ENCODE measurements around the gene MDN1. TPM values are rescaled to one million over a fixed set of nuclear protein-coding genes. Genes with fewer than 3 reads are reported as not detected.

The MDN1 gene
- total RNA-seq, 1 experiment from 2014 or later = 53.6 TPM

- H3K9ac ChIP-seq (ENCODE audit: low read length) = no peak overlapping the region
- H3K4me1 ChIP-seq (ENCODE audit: control insufficient read depth in 1 of 2, insufficient read depth in 2 of 2, low read length in 2 of 2) = no peaks in the 10 kb centered on the region
- no TSS peak for BruUV-seq (replicated peaks)
- peaks cover 52% of the 10 kb centered on the region in 2 experiments for H3K36me3 ChIP-seq (ENCODE audit: control insufficient read depth in 1 of 2, insufficient read depth in 2 of 2, low read length in 2 of 2)
- H2AFZ ChIP-seq (ENCODE audit: low read depth, low read length, poor library complexity, severe bottlenecking) = no peak overlapping the region
- H3K27ac ChIP-seq (ENCODE audit: low read depth, low read length) = no peak overlapping the region
- RAD21 ChIA-PET (ENCODE audit: low non-redundant PET in 1 of 2, low total read pairs in 2 of 2, uncharacterized antibody in 2 of 2, unreplicated experiment in 2 of 2) = no interaction called here
- H3K9me3 ChIP-seq (ENCODE audit: control insufficient read depth in 1 of 2, insufficient read depth in 1 of 2, low read depth in 1 of 2, low read length in 2 of 2) = no peaks in the 10 kb centered on the region
- no peaks in the 10 kb centered on the region for H3K27me3 ChIP-seq (ENCODE audit: insufficient read depth, low read length)
- H3K4me2 ChIP-seq (ENCODE audit: low read length) = no peak overlapping the region
- no peaks in the 10 kb centered on the region for H4K20me1 ChIP-seq (ENCODE audit: insufficient read depth)
- CTCF ChIA-PET = no interaction called here
- DNase-seq (ENCODE audit: low read depth, low spot score) = no peak
- intact Hi-C loops (cut with micrococcal nuclease) = no loop called here
- no peaks in the 10 kb centered on the region for H3K9me2 ChIP-seq (ENCODE audit: insufficient read depth)
- no peak for TF ChIP-seq CEBPB (IDR thresholded peaks at IDR 0.05; ENCODE audit: low read depth)
- no peak for TF ChIP-seq ELF1 (IDR thresholded peaks at IDR 0.05; ENCODE audit: borderline replicate concordance, low read depth)
- no peak for TF ChIP-seq ATF3 (IDR thresholded peaks at IDR 0.05)
- no peak for TF ChIP-seq ZBTB33 (IDR thresholded peaks at IDR 0.05; ENCODE audit: extremely low read depth, insufficient replicate concordance, low read length)
- no peak for TF ChIP-seq SRF (IDR thresholded peaks at IDR 0.05; ENCODE audit: low read depth)
- no peak for TF ChIP-seq SIN3A (IDR thresholded peaks at IDR 0.05; ENCODE audit: low read depth)
- POLR2A ChIA-PET = no interaction called here
- no peaks in the 10 kb centered on the region for H3K79me2 ChIP-seq (ENCODE audit: insufficient read depth, low read length)
- ATAC-seq = no peak
- H3K4me3 ChIP-seq (replicated peaks in 1 of 2; ENCODE audit: low read depth in 1 of 2, low read length in 2 of 2) = no peak overlapping the region
These were observed 150.6 kb downstream of the MDN1 start for GRCh38 chr6:89669002-89669401.

- H3K9ac ChIP-seq (ENCODE audit: low read length) = no peak overlapping the region
- no peaks in the 10 kb centered on the region for H3K79me2 ChIP-seq (ENCODE audit: insufficient read depth, low read length)
- POLR2A ChIA-PET = no interaction called here
- no peak for ATAC-seq
- H3K9me2 ChIP-seq (ENCODE audit: insufficient read depth) = no peaks in the 10 kb centered on the region
- no TSS peak for BruUV-seq (replicated peaks)
- H3K27ac ChIP-seq (ENCODE audit: low read depth, low read length) = no peak overlapping the region
- H4K20me1 ChIP-seq (ENCODE audit: insufficient read depth) = no peaks in the 10 kb centered on the region
- no peaks in the 10 kb centered on the region for H3K9me3 ChIP-seq (ENCODE audit: control insufficient read depth in 1 of 2, insufficient read depth in 1 of 2, low read depth in 1 of 2, low read length in 2 of 2)
- H3K4me3 ChIP-seq (replicated peaks in 1 of 2; ENCODE audit: low read depth in 1 of 2, low read length in 2 of 2) = no peak overlapping the region
- no peak for DNase-seq (ENCODE audit: low read depth, low spot score)
- RAD21 ChIA-PET (ENCODE audit: low non-redundant PET in 1 of 2, low total read pairs in 2 of 2, uncharacterized antibody in 2 of 2, unreplicated experiment in 2 of 2) = no interaction called here
- intact Hi-C loops (cut with micrococcal nuclease) = no loop called here
- CTCF ChIA-PET = no interaction called here
- peaks cover 47 to 51% of the 10 kb centered on the region in 2 experiments for H3K36me3 ChIP-seq (ENCODE audit: control insufficient read depth in 1 of 2, insufficient read depth in 2 of 2, low read length in 2 of 2)
- no peaks in the 10 kb centered on the region for H3K27me3 ChIP-seq (ENCODE audit: insufficient read depth, low read length)
- H3K4me1 ChIP-seq (ENCODE audit: control insufficient read depth in 1 of 2, insufficient read depth in 2 of 2, low read length in 2 of 2) = no peaks in the 10 kb centered on the region
- H3K4me2 ChIP-seq (ENCODE audit: low read length) = no peak overlapping the region
- H2AFZ ChIP-seq (ENCODE audit: low read depth, low read length, poor library complexity, severe bottlenecking) = no peak overlapping the region
- TF ChIP-seq POLR2AphosphoS5 (IDR thresholded peaks at IDR 0.05; ENCODE audit: low read depth, low read length) (no peak), EZH2phosphoT487 (IDR thresholded peaks at IDR 0.05; ENCODE audit: borderline replicate concordance) (no peak), ELF1 (IDR thresholded peaks at IDR 0.05; ENCODE audit: borderline replicate concordance, low read depth) (no peak), ATF3 (IDR thresholded peaks at IDR 0.05) (no peak), ZNF274 (IDR thresholded peaks at IDR 0.05; ENCODE audit: low read depth, low read length) (no peak), YY1 (IDR thresholded peaks at IDR 0.05; ENCODE audit: extremely low read depth, insufficient replicate concordance, low read depth, low read length) (no peak), ZBTB33 (IDR thresholded peaks at IDR 0.05; ENCODE audit: extremely low read depth, insufficient replicate concordance, low read length) (no peak), SIN3A (IDR thresholded peaks at IDR 0.05; ENCODE audit: low read depth) (no peak), EZH2 (IDR thresholded peaks at IDR 0.05) (no peak), RAD21 (IDR thresholded peaks at IDR 0.05; ENCODE audit: low read depth) (no peak), SRF (IDR thresholded peaks at IDR 0.05; ENCODE audit: low read depth) (no peak), CBX3 (IDR thresholded peaks at IDR 0.05; ENCODE audit: low read depth) (no peak)
These were observed 151.6 kb downstream of the MDN1 start for GRCh38 chr6:89667872-89668556.
